PC-9 (cell line): ENCODE data around the gene FGF9.

Experiments
- EZH2 ChIP-seq: fragments of 200-600 bp; sonication (generic); IDR thresholded peaks from 2 replicates; pipeline ENCODE4 v1.8.0; 2017; ENCODE audit warnings: antibody characterized with exemption, low read depth
- TF ChIP-seq, protein P1 (sequence below): fragments of 200-600 bp; sonication (generic); conservative IDR thresholded peaks from 2 replicates; pipeline ENCODE4 v1.6.1; 2017; ENCODE audit warnings: mixed run types, antibody characterized with exemption, mild to moderate bottlenecking, moderate library complexity

- TF ChIP-seq, protein P1, sequence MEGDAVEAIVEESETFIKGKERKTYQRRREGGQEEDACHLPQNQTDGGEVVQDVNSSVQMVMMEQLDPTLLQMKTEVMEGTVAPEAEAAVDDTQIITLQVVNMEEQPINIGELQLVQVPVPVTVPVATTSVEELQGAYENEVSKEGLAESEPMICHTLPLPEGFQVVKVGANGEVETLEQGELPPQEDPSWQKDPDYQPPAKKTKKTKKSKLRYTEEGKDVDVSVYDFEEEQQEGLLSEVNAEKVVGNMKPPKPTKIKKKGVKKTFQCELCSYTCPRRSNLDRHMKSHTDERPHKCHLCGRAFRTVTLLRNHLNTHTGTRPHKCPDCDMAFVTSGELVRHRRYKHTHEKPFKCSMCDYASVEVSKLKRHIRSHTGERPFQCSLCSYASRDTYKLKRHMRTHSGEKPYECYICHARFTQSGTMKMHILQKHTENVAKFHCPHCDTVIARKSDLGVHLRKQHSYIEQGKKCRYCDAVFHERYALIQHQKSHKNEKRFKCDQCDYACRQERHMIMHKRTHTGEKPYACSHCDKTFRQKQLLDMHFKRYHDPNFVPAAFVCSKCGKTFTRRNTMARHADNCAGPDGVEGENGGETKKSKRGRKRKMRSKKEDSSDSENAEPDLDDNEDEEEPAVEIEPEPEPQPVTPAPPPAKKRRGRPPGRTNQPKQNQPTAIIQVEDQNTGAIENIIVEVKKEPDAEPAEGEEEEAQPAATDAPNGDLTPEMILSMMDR: no peak
- no peak for TF ChIP-seq EZH2
Observed at GRCh38 chr13:21668732-21669275, 2.1 kb upstream of the FGF9 start.
